DMS153 treated with DMSO at 0.1 percent for 48 hours (cell line): Measurements from ENCODE around the gene LOXL4.
A peak's percentile ranks its signal among the peaks of the same experiment; 100 is the strongest.

Source experiments
- DNase-seq: peaks from one replicate; lab custom pipeline; 2025; ENCODE audit not compliant: unreplicated experiment; lab: John Stamatoyannopoulos, UW

The LOXL4 gene

GRCh38 chr10:98295907-98296306 is 27.9 kb upstream of the LOXL4 start:
- DNase-seq, result no peak

GRCh38 chr10:98295401-98295811 is 27.4 kb upstream of the LOXL4 start:
- no peak for DNase-seq

GRCh38 chr10:98294270-98294627 is 26.3 kb upstream of the LOXL4 start:
- DNase-seq, result no peak

- DNase-seq, result no peak
These were observed 25.7 kb upstream of the LOXL4 start for GRCh38 chr10:98293550-98294269.

- no peak for DNase-seq
These were observed 25.0 kb upstream of the LOXL4 start for GRCh38 chr10:98292971-98293370.

- no peak for DNase-seq
These were observed 21.8 kb upstream of the LOXL4 start for GRCh38 chr10:98289802-98290209.

GRCh38 chr10:98287321-98287720 is 19.3 kb upstream of the LOXL4 start:
- DNase-seq, result no peak

GRCh38 chr10:98286419-98286818 is 18.4 kb upstream of the LOXL4 start:
- no peak for DNase-seq

- DNase-seq, result no peak
These were observed 17.4 kb upstream of the LOXL4 start for GRCh38 chr10:98285416-98285815.

- DNase-seq, result no peak
These were observed 8.3 kb upstream of the LOXL4 start for GRCh38 chr10:98276311-98276710.

- no peak for DNase-seq
These were observed 6.6 kb upstream of the LOXL4 start for GRCh38 chr10:98274562-98274961.

GRCh38 chr10:98273057-98273850 is 5.3 kb upstream of the LOXL4 start:
- DNase-seq, result no peak

- DNase-seq, result no peak
These were observed 4.7 kb upstream of the LOXL4 start for GRCh38 chr10:98272656-98273055.

GRCh38 chr10:98272245-98272644 is 4.3 kb upstream of the LOXL4 start:
- DNase-seq, result no peak

GRCh38 chr10:98270786-98271185 is 2.8 kb upstream of the LOXL4 start:
- DNase-seq, result no peak

- peak; percentile 12 for DNase-seq
These were observed 2.2 kb upstream of the LOXL4 start for GRCh38 chr10:98270073-98270740.

GRCh38 chr10:98269435-98269912 is 1.5 kb upstream of the LOXL4 start:
- peak; percentile 25 for DNase-seq

- DNase-seq, result no peak
These were observed 869 bp upstream of the LOXL4 start for GRCh38 chr10:98268694-98269431.

- peak; percentile 2 for DNase-seq
These were observed 713 bp downstream of the LOXL4 start for GRCh38 chr10:98267069-98267893.

- DNase-seq, result no peak
These were observed 1.3 kb downstream of the LOXL4 start for GRCh38 chr10:98266647-98267046.
